ENCODE measurements around the gene RPN2. TPM values are rescaled to one million over a fixed set of nuclear protein-coding genes. Genes with fewer than 3 reads are reported as not detected.
A peak's percentile ranks its signal among the peaks of the same experiment; 100 is the strongest.

The RPN2 gene
- total RNA-seq, 1 experiment from 2014 or later: 234 TPM

DNA sequence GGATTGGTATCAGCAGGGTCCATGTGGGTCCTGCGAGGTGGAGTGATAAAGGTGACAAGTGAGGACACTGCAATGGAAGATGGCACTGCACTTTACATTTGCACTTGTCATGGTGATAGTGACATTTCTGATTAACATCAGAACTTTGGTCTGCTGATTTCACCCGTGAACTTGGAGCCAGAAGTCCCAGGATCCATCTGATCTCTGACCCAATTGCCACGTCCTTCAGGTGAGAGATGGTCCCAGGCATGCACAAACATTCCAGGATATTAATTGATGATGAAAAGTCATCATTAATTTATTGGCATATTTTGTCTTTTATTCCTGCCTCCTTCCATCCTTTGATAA is 92.3 kb downstream of the RPN2 start:
- Histone ChIP-seq H4K8ac (replicated peaks; ENCODE audit: insufficient read length, low read depth, low read length) (no peak overlapping the region), H3K18ac (ENCODE audit: insufficient read length, low read depth, low read length) (no peak overlapping the region), H2AFZ (ENCODE audit: low read length) (no peak overlapping the region), H2BK12ac (ENCODE audit: insufficient read length, low read depth, low read length) (no peak overlapping the region), H3T11ph (ENCODE audit: low read length) (no peak overlapping the region), H3K79me2 (ENCODE audit: insufficient read depth, low read length) (no peaks in the 10 kb centered on the region), H3K4ac (ENCODE audit: low read depth, low read length) (no peak overlapping the region), H3K4me1 (ENCODE audit: insufficient read depth, low read length) (no peaks in the 10 kb centered on the region), H3K27ac (ENCODE audit: insufficient read length, low read depth, low read length) (no peak overlapping the region), H3K23me2 (ENCODE audit: insufficient read length, low read depth, low read length, poor library complexity, severe bottlenecking) (no peaks in the 10 kb centered on the region), H3K79me1 (ENCODE audit: insufficient read depth, low read depth, low read length, poor library complexity, severe bottlenecking) (no peaks in the 10 kb centered on the region), H4K91ac (ENCODE audit: insufficient read length, low read depth, low read length) (no peak overlapping the region), H3K9me3 (ENCODE audit: control insufficient read depth, low read depth, low read length) (no peaks in the 10 kb centered on the region), H2BK5ac (ENCODE audit: insufficient read length, low read length) (no peak overlapping the region), H2BK20ac (ENCODE audit: low read depth, low read length, poor library complexity, severe bottlenecking) (no peak overlapping the region), H3K27me3 (ENCODE audit: insufficient read depth, low read length) (no peaks in the 10 kb centered on the region), H3K56ac (ENCODE audit: insufficient read length, low read depth, low read length) (no peak overlapping the region), H3K4me2 (ENCODE audit: insufficient read depth, insufficient read length, low read length) (no peak overlapping the region), H4K5ac (ENCODE audit: insufficient read length, low read depth, low read length) (no peak overlapping the region), H3K23ac (ENCODE audit: insufficient read length, low read depth, low read length) (no peak overlapping the region), H2BK15ac (ENCODE audit: low read depth, low read length) (no peak overlapping the region), H3K14ac (ENCODE audit: insufficient read depth, low read length) (no peak overlapping the region), H2BK120ac (ENCODE audit: low read depth, low read length, poor library complexity, severe bottlenecking) (no peak overlapping the region), H4K20me1 (ENCODE audit: control insufficient read depth, insufficient read depth, insufficient read length) (no peaks in the 10 kb centered on the region), H2AK5ac (ENCODE audit: insufficient read length, low read length) (no peak overlapping the region), H3K9ac (ENCODE audit: extremely low read depth, insufficient read length, low read length) (no peak overlapping the region)
- DNase-seq: no peak
- H3K4me1 Mint-ChIP-seq: peaks cover 34 to 39% of the 10 kb centered on the region in 2 experiments
- TF ChIP-seq CTCF (conservative IDR thresholded peaks at IDR 0.05): no peak
- H3K27ac Mint-ChIP-seq: peak overlapping the region in 1 of 3 experiments; percentile 22; a peak in 1 of 7 replicates
- H3K36me3 Mint-ChIP-seq (ENCODE audit: insufficient read depth in 1 of 3, low read depth in 3 of 3): no peaks in the 10 kb centered on the region
- H3K9me3 Mint-ChIP-seq: peaks cover 0 to 2% of the 10 kb centered on the region in 2 experiments; a peak in 3 of 5 replicates
- no peaks in the 10 kb centered on the region for H3K27me3 Mint-ChIP-seq (ENCODE audit: low read depth)
- H3K4me3 Mint-ChIP-seq: no peak overlapping the region
- WGBS (ENCODE audit: extremely low coverage, insufficient read length, low lambda C conversion rate): no CpG with 5 or more reads among the region's 3 CpGs
